GM18907 (cell line): ENCODE data around the gene FRMD4A.
A peak's percentile ranks its signal among the peaks of the same experiment; 100 is the strongest.

Experiments used
- ATAC-seq: cut with Tn5 transposase; IDR thresholded peaks from one replicate; pipeline ENCODE4 v1.9.1; 2021; ENCODE audit warnings: mild to moderate bottlenecking, moderate library complexity; ENCODE audit not compliant: unreplicated experiment

FRMD4A gene

DNA sequence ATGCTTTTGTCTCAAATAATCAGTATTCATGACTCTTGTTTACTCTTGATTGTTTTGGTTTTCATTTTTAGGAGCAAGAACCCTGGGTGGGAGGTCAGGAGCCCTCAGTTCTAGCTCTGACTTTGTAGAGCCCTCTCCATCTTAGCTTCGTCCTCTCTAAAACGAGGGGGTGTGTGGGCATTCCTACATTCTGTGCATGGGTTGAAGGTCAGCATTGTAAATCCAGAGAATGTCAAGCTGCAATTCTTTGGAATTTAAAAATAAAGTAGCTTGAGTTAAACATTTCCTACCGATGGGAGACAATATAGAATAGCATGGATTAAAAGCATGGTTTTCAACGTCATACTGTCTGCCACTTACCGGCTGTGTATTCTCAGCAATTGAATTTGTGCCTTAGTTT, 615.6 kb downstream of the FRMD4A start:
- ATAC-seq, result no peak

DNA sequence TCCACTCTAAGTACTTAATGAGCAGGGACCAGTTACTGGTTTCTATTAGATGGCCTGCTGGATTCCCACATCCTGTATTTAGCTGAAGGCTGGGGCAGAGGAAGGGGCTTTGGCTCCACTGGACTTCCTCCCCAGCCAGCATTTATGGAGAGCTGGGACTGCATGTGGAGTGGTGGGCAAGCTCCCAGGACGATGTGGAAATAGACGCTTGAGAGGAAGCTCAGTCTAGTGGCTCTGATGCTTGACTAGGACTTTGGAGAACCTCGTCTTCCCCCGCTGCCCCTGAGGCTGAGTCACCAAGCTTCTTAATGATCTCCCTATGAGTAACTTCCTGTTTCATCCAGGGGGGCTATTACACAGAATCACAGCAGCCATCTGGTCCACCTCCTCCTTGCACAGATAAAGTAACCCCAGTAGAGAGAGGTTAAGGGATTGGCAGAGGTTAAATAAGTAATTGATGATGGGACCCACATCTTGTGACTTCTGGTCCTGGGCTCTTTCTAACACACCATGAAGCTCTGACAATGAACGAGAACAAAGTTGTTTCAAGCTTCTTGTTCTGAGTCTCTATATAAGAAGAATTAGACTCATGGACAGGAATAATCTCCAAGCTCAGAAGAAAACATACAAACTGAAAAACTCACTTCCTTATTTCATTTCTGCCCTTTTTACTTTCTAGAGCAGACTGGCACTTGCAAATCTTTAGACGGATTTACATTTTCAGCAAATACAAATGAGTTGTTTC, 617.7 kb downstream of the FRMD4A start:
- ATAC-seq, result peak; percentile 80

DNA sequence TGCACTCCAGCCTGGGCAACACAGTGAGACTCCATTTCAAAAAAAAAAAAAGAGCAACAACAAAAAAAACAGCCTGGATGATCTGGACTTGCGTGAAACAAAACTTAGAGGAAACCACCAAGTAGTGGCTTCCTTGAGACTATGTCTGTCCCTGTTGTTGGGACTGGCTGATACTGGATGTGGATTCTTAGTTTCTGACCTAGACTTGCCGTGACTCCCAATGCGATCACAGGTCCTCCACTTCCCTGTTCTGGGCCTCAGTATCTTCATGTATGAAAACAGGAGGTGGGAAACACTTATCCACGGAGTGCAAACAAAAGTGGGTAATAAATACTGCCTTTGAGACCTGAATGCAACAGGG, 618.3 kb downstream of the FRMD4A start:
- peak; percentile 15 for ATAC-seq

DNA sequence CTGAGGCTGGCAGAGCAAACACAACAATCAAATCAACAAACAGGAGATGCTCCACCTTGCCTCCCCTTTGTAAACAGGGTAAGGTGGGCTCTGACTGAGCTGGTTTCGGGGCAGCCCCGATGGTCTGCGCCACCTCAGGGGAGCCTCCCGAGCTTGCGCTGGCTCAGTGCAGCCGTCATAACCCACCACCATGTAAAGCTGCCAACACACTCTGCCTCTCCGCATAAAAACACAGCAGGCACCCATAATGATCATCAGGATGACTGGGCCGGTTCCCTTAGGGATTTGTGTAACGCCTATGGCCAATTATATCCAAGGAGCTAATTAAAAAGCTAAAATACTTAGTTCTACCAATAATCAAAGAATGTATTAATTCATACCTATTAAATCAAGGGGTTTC, 619.4 kb downstream of the FRMD4A start:
- ATAC-seq, result no peak

DNA sequence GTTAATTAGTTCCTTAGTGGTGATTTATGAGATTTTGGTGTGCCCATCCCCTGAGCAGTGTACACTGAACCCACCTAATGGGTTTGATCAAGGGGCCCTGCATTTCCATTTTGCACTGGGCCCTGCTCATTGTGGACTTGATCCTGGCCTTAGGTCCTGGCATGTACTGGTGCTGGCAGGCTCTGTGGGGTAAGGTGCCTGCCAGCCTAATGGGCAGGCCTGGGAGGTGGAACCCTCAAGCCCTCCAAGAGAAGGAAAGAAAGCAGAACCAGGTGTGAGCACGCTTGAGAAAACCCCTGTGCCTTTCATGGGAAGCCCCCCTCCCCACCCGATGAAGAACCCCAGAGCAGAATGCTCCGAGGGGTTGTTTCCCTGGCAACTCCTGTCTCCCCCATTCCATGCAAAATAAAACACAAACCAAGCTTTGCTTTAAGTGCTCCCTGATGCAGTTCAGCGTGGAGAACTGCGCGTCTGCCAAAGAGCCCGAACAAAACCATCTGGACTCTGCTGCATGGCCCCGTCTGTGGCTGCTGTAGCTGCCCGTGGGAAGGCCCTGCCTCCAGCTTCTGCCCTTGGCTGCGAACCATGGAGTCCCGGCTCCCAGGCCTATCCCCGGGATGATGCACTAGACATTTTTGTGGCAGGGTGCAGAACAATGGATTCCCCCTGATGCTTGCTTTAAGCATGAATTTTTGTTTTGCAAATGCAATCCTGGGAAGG, 620.6 kb downstream of the FRMD4A start:
- no peak for ATAC-seq

DNA sequence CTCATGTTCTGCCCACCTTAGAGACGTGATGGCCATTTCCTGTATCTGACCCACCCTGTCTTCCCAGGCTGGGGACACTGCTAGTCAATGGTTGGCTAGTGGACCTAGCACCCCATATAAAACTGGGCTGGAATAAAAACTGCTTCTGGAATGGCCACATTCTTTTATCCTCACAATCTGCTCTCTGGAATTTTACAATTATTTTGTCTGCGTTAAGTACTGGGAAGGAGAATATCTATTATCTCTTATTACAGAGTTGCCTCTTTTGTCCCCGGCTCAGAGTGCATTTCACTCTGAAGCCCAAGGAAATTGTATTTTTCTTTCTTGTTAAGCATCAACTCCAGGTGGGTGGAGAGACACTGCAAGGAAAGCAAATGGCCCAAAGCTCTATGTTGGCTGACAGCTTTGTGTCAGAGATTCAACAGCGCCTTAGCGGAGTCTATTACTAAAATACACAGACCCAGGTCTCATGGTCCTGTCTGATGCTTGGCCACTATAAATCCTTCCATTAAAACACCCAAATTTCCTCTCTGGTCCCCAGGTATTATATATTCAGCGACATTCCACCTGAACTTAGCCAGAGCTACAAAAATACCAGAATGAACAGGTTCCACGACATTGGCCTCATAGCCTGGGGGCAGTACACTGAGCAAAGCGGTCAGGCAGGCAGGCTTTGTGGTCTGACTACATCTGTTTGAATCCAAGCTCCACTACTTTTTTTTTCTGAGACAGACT, 622.3 kb downstream of the FRMD4A start:
- no peak for ATAC-seq

DNA sequence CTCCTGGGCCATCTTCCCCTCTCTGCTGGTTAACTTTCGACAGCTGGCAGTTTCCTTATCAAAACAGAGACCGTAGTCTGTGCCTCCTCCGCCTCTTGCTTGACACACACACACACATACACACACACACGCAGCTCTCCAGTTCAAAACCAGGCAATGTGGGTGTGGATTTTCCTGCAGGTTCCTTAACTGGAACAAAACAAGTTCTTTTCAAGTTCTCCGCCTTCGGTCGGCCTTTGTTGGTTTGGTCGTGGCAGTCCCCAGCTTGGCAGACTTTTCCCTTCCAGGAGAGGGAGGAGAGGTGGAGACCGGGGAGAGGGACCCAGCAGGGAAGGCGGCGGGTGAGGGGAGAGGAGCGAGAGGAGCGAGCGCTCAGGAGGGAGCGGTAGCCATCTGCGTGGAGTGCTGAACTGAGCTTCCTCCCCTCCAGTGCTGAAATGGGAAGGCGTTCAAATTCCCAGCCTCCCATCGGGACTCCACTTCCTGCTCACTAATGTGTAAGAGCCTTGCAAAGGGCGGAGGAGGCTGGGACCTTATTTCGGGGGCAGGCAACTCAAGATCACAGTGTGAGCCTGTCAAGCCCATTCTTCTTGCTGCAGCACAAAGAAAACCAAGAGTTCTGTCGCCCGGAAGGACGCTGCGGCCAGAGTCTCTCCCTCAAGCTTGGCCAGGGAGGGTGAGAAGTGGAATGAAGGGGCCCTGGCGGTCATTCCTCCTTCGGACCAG, 623.4 kb downstream of the FRMD4A start:
- ATAC-seq, result peak; percentile 51

DNA sequence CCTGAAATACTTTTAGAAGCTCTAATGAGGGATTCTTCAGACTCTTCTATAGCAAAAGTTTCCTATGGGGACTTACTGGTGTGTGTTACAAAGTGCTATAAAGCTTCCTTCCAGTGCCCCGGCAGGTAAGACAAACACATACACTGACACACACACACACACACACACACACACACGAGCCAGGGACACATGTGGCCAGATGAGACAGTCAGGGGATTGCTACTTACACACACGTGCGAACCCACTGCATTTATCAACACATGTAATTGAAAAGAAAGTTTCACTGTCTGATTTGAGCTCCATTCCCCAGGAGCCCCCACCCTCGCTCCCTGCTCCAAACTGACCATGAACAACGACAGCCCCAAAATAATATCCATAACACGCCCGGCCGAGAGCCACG, 624.1 kb downstream of the FRMD4A start:
- no peak for ATAC-seq

DNA sequence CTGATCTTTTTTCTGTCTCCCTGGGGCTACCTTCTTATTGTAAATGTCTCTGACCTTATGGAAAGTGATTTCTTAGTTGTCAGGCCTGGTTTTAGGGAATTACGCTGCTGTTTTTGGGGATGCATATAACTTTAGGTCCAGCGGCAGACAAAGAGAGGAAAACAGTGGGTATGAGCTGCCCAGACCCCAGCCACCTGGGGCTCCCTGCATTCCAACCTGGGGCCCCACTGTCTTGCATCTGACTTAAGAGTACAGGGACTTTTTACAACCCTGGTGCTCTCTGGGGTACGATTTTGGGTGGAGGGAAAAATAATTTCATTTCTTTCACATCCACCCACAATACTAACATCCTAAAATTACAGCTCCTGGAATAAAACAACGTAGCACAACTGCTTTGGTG, 624.5 kb downstream of the FRMD4A start:
- no peak for ATAC-seq

DNA sequence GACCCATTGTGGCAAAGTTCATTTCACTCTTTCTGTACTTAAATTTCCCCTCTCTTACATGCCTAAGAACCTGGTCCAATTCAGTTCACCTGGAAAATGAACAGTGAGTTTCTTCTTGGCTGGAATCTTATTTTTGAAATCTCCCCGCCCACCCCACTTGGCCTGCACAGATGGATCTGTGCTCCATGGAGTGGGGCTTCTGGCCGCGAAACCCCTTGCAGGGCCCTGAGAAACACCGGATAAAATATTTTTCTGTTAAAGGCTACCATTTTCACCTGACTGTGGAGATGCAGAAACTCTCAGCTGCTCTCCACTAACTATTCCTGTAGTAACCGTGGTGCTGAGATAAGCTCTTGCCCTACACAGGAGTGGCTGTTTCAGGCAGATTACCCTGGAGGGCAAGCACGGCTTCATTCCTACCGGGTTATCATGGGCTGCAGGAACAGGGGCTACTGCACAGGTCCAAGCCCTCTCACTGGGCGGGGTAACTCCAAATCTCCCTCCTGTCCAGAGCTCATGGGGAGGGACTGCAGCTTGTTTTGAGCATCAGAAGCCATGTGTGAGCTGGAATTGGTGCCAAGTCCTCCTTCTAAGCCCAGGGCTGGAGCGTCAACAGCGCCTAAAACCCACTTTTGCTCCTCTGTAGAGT, 625.1 kb downstream of the FRMD4A start:
- no peak for ATAC-seq

DNA sequence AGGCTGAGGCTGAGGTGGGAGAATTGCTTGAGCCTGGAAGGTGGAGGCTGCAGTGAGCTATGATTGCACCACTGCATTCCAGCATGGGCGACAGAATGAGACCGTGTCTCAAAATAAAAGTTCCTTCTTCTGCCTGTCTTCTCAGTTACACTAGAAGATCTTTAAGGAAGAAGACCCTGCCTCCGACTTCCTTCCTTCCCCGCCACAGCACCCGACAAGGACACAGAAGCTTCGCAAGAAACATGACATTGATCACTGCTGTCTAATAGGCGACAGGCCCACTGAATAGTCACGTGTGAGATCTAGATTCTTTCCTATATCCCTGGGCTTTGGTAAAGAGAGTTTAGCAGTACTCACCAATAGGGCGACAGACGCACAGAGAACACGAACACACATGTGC, 625.8 kb downstream of the FRMD4A start:
- ATAC-seq, result no peak

DNA sequence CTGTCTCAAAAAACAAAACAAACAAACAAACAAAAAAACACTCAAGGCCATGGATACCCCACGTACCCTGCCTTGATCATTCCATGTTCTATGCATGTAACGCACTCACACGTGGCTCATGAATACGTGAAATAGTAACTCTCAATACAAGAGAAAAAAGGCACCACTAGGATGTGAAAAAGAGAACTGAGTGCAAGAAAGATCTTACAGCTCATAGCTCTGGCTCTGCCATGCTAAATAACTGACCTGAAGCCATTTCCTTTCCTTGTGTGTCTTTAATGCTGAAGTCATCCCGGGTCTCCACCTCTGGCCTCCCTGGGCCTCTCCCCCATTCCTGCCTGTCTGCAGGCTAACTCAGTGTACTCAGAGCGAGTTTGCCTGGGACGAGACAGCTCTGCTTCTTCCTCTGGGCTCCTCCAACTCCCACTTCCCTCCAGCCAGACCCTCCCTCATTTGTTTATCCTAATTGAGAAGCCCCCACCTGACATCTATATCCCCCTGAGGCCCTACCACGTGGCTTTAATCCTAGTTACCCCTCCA, 626.7 kb downstream of the FRMD4A start:
- ATAC-seq, result no peak

DNA sequence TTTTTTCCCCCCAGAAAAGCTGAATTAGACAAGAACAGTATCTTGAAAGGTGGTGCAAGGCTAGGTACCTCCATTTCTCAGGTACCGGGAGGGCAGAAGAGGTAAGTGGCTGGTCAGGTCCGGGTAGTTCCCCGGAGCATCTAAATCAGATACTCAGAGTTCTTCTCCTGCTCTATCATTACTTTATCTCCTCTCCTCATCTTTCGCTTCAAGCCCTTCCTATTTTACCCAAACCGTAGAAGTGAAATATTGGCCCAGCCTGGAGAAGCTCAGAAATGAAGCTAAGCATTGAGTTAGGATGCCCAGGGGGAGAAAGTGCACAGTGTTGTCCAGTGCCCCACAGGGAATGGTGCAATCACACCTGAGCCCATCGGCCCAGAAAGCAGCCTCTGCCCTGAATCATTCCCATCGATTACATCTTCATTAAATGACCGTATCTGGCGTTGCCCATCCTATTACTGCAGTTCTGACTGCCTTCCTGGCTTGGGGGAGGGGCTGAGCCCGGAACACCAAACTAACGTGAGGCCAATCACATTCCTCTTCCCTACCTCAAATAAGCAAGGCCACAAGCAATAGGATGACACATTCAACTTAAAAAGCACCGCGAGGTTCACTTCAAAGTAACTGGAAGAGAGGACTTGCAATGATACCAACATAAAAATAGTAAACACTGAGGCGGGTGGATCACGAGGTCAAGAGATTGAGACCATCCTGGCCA, 627.5 kb downstream of the FRMD4A start:
- no peak for ATAC-seq

DNA sequence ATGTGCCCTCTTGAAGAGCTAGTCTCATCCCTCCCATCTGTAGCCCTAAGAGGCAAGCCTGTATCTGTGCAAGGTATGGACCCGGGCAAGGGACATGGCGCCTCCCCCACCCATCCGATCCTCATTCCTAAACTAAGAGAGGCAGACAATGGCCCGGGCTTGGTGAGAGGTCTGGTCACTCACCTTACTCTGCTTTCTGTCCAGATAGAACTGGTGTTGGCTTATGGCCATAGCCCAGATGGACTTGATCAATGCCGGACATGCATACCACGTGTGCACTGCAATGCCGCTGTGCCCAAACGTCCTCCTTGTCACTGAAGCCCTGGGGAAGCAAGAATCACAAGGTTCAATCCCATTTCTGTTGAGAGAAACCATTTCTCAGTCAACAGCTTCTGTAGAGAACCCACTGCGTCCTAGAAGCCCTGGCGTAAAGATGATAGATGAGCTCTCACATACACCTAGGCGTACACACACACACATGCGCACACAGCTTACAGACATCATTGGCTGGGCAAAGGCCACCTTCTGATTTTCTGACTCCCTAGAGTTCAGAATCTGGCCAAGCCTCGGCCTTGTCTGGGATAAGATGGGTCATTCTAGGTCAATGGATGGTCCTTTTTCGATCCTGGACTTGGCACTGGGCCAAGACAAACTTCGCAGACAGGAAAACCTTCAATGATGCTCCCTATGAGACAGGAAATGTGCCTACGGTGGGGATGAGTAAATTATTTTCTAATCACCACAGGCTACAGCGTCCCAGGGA, 629.4 kb downstream of the FRMD4A start:
- ATAC-seq, result no peak

DNA sequence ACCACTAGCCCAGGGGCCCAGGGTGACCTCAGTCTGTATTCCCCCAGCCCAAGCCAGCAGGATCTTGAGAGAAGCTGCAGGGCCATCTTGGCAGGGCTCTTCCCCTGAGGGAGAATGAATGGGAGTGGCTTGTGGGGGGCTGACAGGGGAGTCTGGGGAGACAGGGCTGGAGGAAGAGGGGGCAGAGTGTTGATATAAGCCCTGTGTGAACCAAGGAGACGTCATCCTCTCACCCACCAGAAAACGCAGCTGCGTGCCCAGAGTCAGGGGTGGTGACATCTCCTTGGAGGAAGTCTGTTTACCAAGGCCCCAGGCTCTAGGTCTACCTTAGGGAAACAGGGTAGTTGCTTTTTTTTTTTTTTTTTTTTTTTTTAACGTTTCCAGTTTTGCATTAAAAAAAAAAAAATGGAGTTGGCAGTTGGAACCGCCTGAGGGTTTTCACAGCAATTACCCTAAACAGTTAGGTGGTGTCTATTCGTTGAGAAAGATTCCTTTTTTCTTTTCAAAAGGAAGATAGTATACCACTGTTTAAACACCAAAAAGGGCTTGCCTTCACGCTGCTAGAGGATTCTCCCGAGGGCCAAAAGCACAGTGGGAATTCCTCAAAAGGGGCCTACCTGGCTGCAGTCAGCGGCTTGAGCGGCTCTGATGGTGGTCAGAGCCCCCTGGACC, 630.1 kb downstream of the FRMD4A start:
- ATAC-seq, result no peak

DNA sequence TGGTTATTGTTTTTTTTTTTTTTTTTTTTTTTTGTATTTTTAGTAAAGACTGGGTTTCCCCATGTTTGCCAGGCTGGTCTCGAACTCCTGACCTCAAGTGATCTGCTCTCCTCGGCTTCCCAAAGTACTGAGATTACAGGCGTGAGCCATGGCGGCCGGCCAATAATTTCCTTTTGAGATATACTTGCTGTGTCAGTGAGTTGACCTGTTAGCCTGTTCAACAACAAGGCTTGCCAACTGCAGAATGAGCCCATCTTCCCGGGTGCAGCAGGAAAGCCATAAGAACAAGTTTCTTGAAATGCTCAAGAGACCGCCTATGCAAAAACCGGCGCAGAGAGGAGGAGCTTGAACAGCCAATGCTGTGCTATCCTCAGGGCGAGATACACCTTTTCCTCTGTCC, 631.5 kb downstream of the FRMD4A start:
- ATAC-seq, result no peak

DNA sequence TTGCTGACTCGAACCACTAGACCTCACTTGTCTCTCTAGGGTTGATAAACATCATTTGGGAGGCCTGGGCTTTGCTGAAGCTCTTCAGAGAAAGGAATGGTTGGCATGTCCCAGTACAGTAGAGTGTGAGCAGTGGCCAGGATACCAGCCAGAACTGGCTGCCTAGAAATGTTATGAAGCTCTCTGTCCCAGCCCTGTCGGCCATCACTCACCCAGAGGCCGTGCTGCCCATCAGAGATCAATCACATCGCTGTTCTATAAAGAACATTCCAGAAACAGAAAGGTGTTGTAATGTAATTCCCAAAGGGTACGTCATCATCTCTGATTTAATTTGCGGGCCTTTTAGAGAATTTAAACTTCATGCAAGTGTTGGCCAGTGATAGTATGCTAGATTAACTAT, 632.5 kb downstream of the FRMD4A start:
- no peak for ATAC-seq

DNA sequence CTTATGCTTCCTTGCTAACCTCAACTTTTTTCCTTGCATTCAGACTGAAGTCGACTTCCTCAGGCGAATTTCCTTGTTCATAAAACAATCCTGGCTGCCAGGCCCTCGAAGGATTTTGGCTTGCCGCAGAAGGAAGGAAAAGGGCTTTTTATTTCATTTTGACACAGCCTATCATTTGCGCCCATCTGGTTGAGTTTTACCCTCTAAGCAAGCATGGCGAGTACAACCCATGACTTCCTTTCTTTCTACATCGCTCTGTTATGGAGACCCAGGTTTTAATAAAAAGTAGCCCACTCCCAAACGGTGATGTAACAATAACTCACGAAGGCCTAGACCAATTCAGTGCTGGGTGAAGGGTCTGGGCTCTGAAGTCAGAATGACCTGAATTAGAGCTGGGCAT, 634.7 kb downstream of the FRMD4A start:
- ATAC-seq, result no peak

DNA sequence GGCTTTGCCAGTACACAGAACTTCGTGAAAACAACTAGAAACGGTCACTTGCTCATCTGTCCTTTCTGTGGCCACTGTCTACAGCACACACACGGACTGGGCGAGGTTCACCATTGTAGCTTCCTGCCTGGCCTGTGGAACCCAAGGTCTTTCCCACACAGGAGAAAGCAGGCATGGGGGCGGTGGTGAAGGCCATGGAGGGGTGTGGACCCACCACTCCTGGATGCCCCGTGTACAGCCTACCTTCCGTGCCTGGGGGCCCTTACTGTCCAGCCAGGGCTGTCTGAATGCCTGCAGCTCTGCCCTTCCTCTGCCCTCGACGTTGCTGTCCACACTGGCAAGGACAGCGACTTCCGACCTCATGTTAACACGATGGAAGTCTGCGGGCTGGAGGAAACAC, 635.1 kb downstream of the FRMD4A start:
- no peak for ATAC-seq
